SK-N-SH (cell line): ENCODE data around the gene EPB41L5. TPM values are rescaled to one million over a fixed set of nuclear protein-coding genes. Genes with fewer than 3 reads are reported as not detected.

ENCODE experiments used
- CTCF ChIA-PET: fragments of 300-600, 350-600 bp; formaldehyde crosslinking; extraction: SDS; loops from one replicate; lab custom pipeline; 2021; lab: Yijun Ruan, JAX
- POLR2A ChIA-PET: fragments of 350-600 bp; sonication (Branson Sonifier 250); formaldehyde crosslinking; extraction: SDS; loops from one replicate; lab custom pipeline; 2020; ENCODE audit warnings: antibody characterized with exemption, inconsistent platforms; lab: Yijun Ruan, JAX
- DNase-seq: peaks from one replicate; pipeline ENCODE4 v3.0.0; 2012
- H2AFZ ChIP-seq: fragments of 200-600 bp; sonication (generic); 2 replicates; pipeline ENCODE4 v1.8.1; 2016; ENCODE audit warnings: antibody characterized with exemption, mild to moderate bottlenecking, low read depth
- H3F3A ChIP-seq: fragments of 200-600 bp; sonication (generic); replicated peaks from 2 replicates; pipeline ENCODE3; 2016; ENCODE audit warnings: antibody characterized with exemption, mild to moderate bottlenecking; ENCODE audit not compliant: insufficient read depth
- H3K27ac ChIP-seq, 2 experiments: fragments of 200-500 bp in 1 of 2; fragments of 200-600 bp in 1 of 2; sonication (Bioruptor generic) in 1 of 2; sonication (generic), shearing (Covaris generic) in 1 of 2; 2 replicates each; pipeline versions ENCODE4 v1.5.1 to v1.6.1; 2014 to 2016; ENCODE audit warnings: low read depth in 2 of 2, inconsistent platforms in 1 of 2, low read length in 1 of 2, mild to moderate bottlenecking in 1 of 2, mixed read lengths in 1 of 2
- H3K27me3 ChIP-seq: fragments of 200-600 bp; sonication (generic), shearing (Covaris generic); 2 replicates; pipeline ENCODE4 v1.6.1; 2016; ENCODE audit warnings: mixed run types; ENCODE audit not compliant: insufficient read depth
- H3K36me3 ChIP-seq, 2 experiments: fragments of 200-500 bp in 1 of 2; fragments of 200-600 bp in 1 of 2; sonication (Bioruptor generic) in 1 of 2; sonication (generic) in 1 of 2; replicated peaks in 1 of 2; 2 replicates each; pipeline versions ENCODE3 to v1.5.1; 2014 to 2016; ENCODE audit warnings: low read length in 1 of 2, mild to moderate bottlenecking in 1 of 2; ENCODE audit not compliant: insufficient read depth in 2 of 2, control insufficient read depth in 1 of 2
- H3K4me1 ChIP-seq, 2 experiments: fragments of 200-500 bp in 1 of 2; fragments of 200-600 bp in 1 of 2; sonication (Bioruptor generic) in 1 of 2; sonication (generic), shearing (Covaris generic) in 1 of 2; 2 replicates each; pipeline versions ENCODE4 v1.5.1 to v1.6.1; 2014 to 2016; ENCODE audit warnings: low read depth in 1 of 2, low read length in 1 of 2, mixed run types in 1 of 2; ENCODE audit not compliant: insufficient read depth in 2 of 2, control insufficient read depth in 1 of 2
- H3K4me2 ChIP-seq: fragments of 200-600 bp; sonication (generic), shearing (Covaris generic); 2 replicates; pipeline ENCODE4 v1.6.1; 2017; ENCODE audit warnings: mixed run types
- H3K4me3 ChIP-seq, 2 experiments: fragments of 200-500 bp in 1 of 2; fragments of 200-600 bp in 1 of 2; sonication (Bioruptor generic) in 1 of 2; sonication (generic), shearing (Covaris generic) in 1 of 2; 2 replicates each; pipeline versions ENCODE4 v1.5.1 to v1.8.1; 2014 to 2016; ENCODE audit warnings: low read depth in 2 of 2, inconsistent platforms in 1 of 2, low read length in 1 of 2, mild to moderate bottlenecking in 1 of 2, mixed read lengths in 1 of 2, moderate library complexity in 1 of 2
- H3K79me2 ChIP-seq: fragments of 200-600 bp; sonication (generic); 2 replicates; pipeline ENCODE4 v1.8.1; 2017; ENCODE audit warnings: mild to moderate bottlenecking; ENCODE audit not compliant: insufficient read depth
- H3K9ac ChIP-seq: fragments of 200-600 bp; sonication (generic); 2 replicates; pipeline ENCODE4 v1.6.1; 2017; ENCODE audit warnings: mixed run types
- H3K9me2 ChIP-seq: fragments of 200-600 bp; sonication (generic); 2 replicates; pipeline ENCODE4 v1.6.1; 2017; ENCODE audit warnings: mixed run types
- H3K9me3 ChIP-seq: fragments of 200-600 bp; sonication (generic); 2 replicates; pipeline ENCODE4 v1.6.1; 2017; ENCODE audit warnings: mixed run types, mild to moderate bottlenecking, moderate library complexity
- H4K20me1 ChIP-seq: fragments of 200-600 bp; sonication (generic); 2 replicates; pipeline ENCODE4 v1.6.1; 2017; ENCODE audit warnings: mild to moderate bottlenecking, mixed run types; ENCODE audit not compliant: insufficient read depth
- CHD2 ChIP-seq: fragments of 150-350 bp; IDR thresholded peaks from 2 replicates; pipeline ENCODE4 v1.6.1; 2018; ENCODE audit warnings: low read length; ENCODE audit not compliant: partially characterized antibody
- ELF1 ChIP-seq: IDR thresholded peaks from 2 replicates; pipeline ENCODE4 v1.4.0; 2012
- EP300 ChIP-seq, 2 experiments: IDR thresholded peaks; 2 replicates each; pipeline versions ENCODE4 v1.4.0 to v1.6.1; 2012; ENCODE audit warnings: borderline replicate concordance in 1 of 2, low read depth in 1 of 2, low read length in 1 of 2
- EZH2phosphoT487 ChIP-seq: fragments of 200-600 bp; sonication (generic); IDR thresholded peaks from 2 replicates; pipeline ENCODE4 v1.6.1; 2017; ENCODE audit warnings: low read depth, mixed run types, mild to moderate bottlenecking, antibody characterized with exemption, moderate library complexity, borderline replicate concordance
- FOXM1 ChIP-seq: IDR thresholded peaks from 2 replicates; pipeline ENCODE4 v1.4.0; 2012; ENCODE audit warnings: low read depth, mild to moderate bottlenecking
- GABPA ChIP-seq: IDR thresholded peaks from 2 replicates; pipeline ENCODE4 v1.4.0; 2012; ENCODE audit warnings: low read depth, mild to moderate bottlenecking
- GATA2 ChIP-seq: sonication (generic); formaldehyde crosslinking; IDR thresholded peaks from 2 replicates; pipeline ENCODE4 v1.5.0; 2020; ENCODE audit warnings: mild to moderate bottlenecking, missing genetic modification reagents
- MXI1 ChIP-seq: IDR thresholded peaks from 2 replicates; pipeline ENCODE4 v1.6.1; 2012; ENCODE audit warnings: mild to moderate bottlenecking, low read depth, low read length, improper control_type of control experiment
- NRF1 ChIP-seq: IDR thresholded peaks from 2 replicates; pipeline ENCODE4 v1.6.1; 2012; ENCODE audit warnings: low read depth, mild to moderate bottlenecking, low read length
- PBX3 ChIP-seq: IDR thresholded peaks from 2 replicates; pipeline ENCODE4; 2012
- REST ChIP-seq: IDR thresholded peaks from 2 replicates; pipeline ENCODE4 v1.6.1; 2012; ENCODE audit warnings: mild to moderate bottlenecking, low read depth, low read length, moderate library complexity
- RFX5 ChIP-seq: IDR thresholded peaks from 2 replicates; pipeline ENCODE4 v1.6.1; 2012; ENCODE audit warnings: mild to moderate bottlenecking, improper control_type of control experiment, low read length
- SIN3A ChIP-seq: IDR thresholded peaks from 2 replicates; pipeline ENCODE4 v1.6.1; 2012; ENCODE audit warnings: low read depth, mild to moderate bottlenecking, low read length, moderate library complexity, borderline replicate concordance
- TEAD4 ChIP-seq: IDR thresholded peaks from 2 replicates; pipeline ENCODE4 v1.4.0; 2012; ENCODE audit warnings: mild to moderate bottlenecking, borderline replicate concordance; ENCODE audit not compliant: insufficient read depth
- ZBTB33 ChIP-seq: IDR thresholded peaks from 2 replicates; pipeline ENCODE4 v1.4.0; 2012; ENCODE audit warnings: low read depth, borderline replicate concordance
- WGBS: methylation state at CpG from one replicate; pipeline ENCODE4 v1.1.6; 2017; ENCODE audit warnings: low lambda C conversion rate; 5-methylcytosine and 5-hydroxymethylcytosine counted together
- polyA plus RNA-seq, 3 experiments: library from polyadenylated mRNA; depleted of rRNA; stranded (reverse); fragments of >200 nt; gene quantifications; 2 replicates each; pipeline ENCODE4 v1.2.3, GENCODE V29; 2012

The EPB41L5 gene
- polyA plus RNA-seq, 1 of the 3 experiments (the other 2 are of a cell fraction): 5.3 TPM

- Histone ChIP-seq H3K4me1 (no peaks in the 10 kb centered on the region), H3K36me3 (no peaks in the 10 kb centered on the region), H3K9me2 (no peaks in the 10 kb centered on the region), H3K27ac (no peak overlapping the region), H3K4me3 (no peak overlapping the region), H4K20me1 (no peaks in the 10 kb centered on the region), H3K27me3 (no peaks in the 10 kb centered on the region), H2AFZ (no peak overlapping the region), H3F3A (no peaks in the 10 kb centered on the region), H3K4me2 (no peak overlapping the region), H3K79me2 (no peaks in the 10 kb centered on the region), H3K9me3 (no peaks in the 10 kb centered on the region), H3K9ac (no peak overlapping the region)
- WGBS: 7% methylated on average over 1 of the region's 1 CpG
- no peak for DNase-seq
- TF ChIP-seq SIN3A (no peak), RFX5 (no peak), CHD2 (no peak), TEAD4 (no peak), EZH2phosphoT487 (no peak), ELF1 (no peak), GABPA (no peak), GATA2 (no peak), NRF1 (no peak), EP300 (IDR thresholded peaks at IDR 0.05; ENCODE audit: borderline replicate concordance in 1 of 2, low read depth in 1 of 2, low read length in 1 of 2) (no peak), PBX3 (no peak), ZBTB33 (no peak), REST (no peak), FOXM1 (no peak), MXI1 (no peak)
- CTCF ChIA-PET: no interaction called here
- POLR2A ChIA-PET: no interaction called here
Measured at GRCh38 chr2:120192280-120192679, 179.4 kb downstream of the EPB41L5 start.
